DOHH2 (cell line): ENCODE measurements around the gene TTC39C.

Source experiments
- EZH2phosphoT487 ChIP-seq: fragments of 200-600 bp; sonication (generic); IDR thresholded peaks from 2 replicates; pipeline ENCODE4 v1.6.1; 2017; ENCODE audit warnings: borderline replicate concordance, mild to moderate bottlenecking, antibody characterized with exemption, low read length, moderate library complexity, mixed read lengths
- TF ChIP-seq, protein P1 (sequence below): fragments of 200-600 bp; sonication (generic); IDR thresholded peaks from one replicate; pipeline ENCODE4 v1.5.1; 2014; ENCODE audit warnings: antibody characterized with exemption, mild to moderate bottlenecking, low read depth, low read length; ENCODE audit not compliant: poor library complexity, severe bottlenecking

DNA sequence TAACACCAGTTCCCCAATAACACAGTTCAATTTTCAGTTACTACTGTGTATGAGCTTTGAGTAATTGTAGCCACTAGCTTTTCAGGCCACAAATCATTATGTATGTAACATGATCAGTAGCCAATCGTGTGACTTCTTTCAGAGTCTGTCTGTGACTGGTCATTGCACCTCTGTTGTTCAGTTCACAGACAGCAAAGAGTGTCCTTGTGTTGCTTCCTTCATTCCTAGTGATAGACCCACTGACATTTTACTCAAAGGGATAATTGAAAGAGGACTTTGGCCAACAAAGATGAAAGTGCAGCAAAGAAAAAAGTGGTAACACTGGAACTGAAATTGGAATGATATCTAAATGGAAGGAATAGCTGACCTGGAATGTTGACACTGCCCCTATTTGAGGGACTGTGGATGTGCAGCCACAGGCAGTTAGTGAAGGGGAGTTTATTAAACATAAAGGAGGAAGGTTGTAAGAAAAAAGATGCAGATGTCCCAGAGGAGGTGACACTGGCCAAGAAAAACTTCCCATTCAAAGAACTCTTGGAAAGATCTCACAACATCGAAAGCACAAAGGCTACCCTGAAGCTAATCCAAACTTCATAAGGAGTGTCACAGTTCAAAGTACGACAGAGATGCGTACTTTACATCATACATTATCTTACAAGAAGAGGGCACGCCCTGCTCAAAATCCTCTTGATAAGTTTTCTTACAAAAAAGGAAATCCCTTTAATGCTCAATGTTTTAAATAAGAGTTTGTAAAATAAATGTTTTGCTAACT is 19.3 kb downstream of the TTC39C start:
- TF ChIP-seq, protein P1, sequence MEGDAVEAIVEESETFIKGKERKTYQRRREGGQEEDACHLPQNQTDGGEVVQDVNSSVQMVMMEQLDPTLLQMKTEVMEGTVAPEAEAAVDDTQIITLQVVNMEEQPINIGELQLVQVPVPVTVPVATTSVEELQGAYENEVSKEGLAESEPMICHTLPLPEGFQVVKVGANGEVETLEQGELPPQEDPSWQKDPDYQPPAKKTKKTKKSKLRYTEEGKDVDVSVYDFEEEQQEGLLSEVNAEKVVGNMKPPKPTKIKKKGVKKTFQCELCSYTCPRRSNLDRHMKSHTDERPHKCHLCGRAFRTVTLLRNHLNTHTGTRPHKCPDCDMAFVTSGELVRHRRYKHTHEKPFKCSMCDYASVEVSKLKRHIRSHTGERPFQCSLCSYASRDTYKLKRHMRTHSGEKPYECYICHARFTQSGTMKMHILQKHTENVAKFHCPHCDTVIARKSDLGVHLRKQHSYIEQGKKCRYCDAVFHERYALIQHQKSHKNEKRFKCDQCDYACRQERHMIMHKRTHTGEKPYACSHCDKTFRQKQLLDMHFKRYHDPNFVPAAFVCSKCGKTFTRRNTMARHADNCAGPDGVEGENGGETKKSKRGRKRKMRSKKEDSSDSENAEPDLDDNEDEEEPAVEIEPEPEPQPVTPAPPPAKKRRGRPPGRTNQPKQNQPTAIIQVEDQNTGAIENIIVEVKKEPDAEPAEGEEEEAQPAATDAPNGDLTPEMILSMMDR = no peak
- TF ChIP-seq EZH2phosphoT487 = no peak
